GM23338 (cell line): ENCODE measurements around the gene ASGR1. TPM values are rescaled to one million over a fixed set of nuclear protein-coding genes. Genes with fewer than 3 reads are reported as not detected.
A peak's percentile ranks its signal among the peaks of the same experiment; 100 is the strongest.

ENCODE experiments used
- ATAC-seq: fragments of 200-7000 bp; cut with Tn5 transposase; 3 replicates; pipeline ENCODE4 v1.9.1; 2020
- DNase-seq: peaks from one replicate; pipeline ENCODE4 v3.0.0-alpha.2; 2015; ENCODE audit warnings: low spot score
- H2AFZ ChIP-seq: fragments of 200-600 bp; sonication (generic); 2 replicates; pipeline ENCODE4 v1.8.0; 2016; ENCODE audit warnings: antibody characterized with exemption, mild to moderate bottlenecking, moderate library complexity
- H3F3A ChIP-seq: fragments of 200-600 bp; sonication (generic); replicated peaks from 2 replicates; pipeline ENCODE4 v1.8.0; 2017; ENCODE audit warnings: antibody characterized with exemption, mixed run types, low read depth
- H3K27ac ChIP-seq: fragments of 200-600 bp; sonication (generic); 2 replicates; pipeline ENCODE4 v1.6.1; 2016; ENCODE audit warnings: low read depth
- H3K27me3 ChIP-seq: fragments of 200-600 bp; sonication (generic); 2 replicates; pipeline ENCODE4 v1.8.0; 2016; ENCODE audit warnings: mild to moderate bottlenecking, mixed run types, moderate library complexity; ENCODE audit not compliant: insufficient read depth
- H3K36me3 ChIP-seq: fragments of 200-600 bp; sonication (generic); 2 replicates; pipeline ENCODE4 v1.8.0; 2016; ENCODE audit warnings: mild to moderate bottlenecking; ENCODE audit not compliant: insufficient read depth
- H3K4me1 ChIP-seq: fragments of 200-600 bp; sonication (generic); 2 replicates; pipeline ENCODE4 v1.8.0; 2016; ENCODE audit warnings: mild to moderate bottlenecking, moderate library complexity; ENCODE audit not compliant: insufficient read depth
- H3K4me2 ChIP-seq: fragments of 200-600 bp; sonication (generic); 2 replicates; pipeline ENCODE4 v1.7.1; 2017; ENCODE audit warnings: mixed run types
- H3K4me3 ChIP-seq: fragments of 200-600 bp; sonication (generic); 2 replicates; pipeline ENCODE4 v1.6.1; 2016; ENCODE audit warnings: mixed run types
- H3K79me2 ChIP-seq: fragments of 200-600 bp; sonication (generic); replicated peaks from 2 replicates; pipeline ENCODE4 v1.8.0; 2017; ENCODE audit warnings: mild to moderate bottlenecking; ENCODE audit not compliant: insufficient read depth
- H3K9me2 ChIP-seq: fragments of 200-600 bp; sonication (generic); 2 replicates; pipeline ENCODE4 v1.8.0; 2017; ENCODE audit not compliant: insufficient read depth
- H4K20me1 ChIP-seq: fragments of 200-600 bp; sonication (generic); replicated peaks from 2 replicates; pipeline ENCODE4 v1.8.0; 2017; ENCODE audit warnings: mild to moderate bottlenecking; ENCODE audit not compliant: insufficient read depth
- H3K27ac Mint-ChIP-seq: 2 replicates; pipeline ENCODE4 v1.8.0; 2020; ENCODE audit warnings: inconsistent platforms, mild to moderate bottlenecking, moderate library complexity, mixed read lengths
- H3K27me3 Mint-ChIP-seq: 3 replicates; pipeline ENCODE4 v1.8.0; 2022; ENCODE audit warnings: low read depth, mild to moderate bottlenecking, moderate library complexity, mixed read lengths, inconsistent platforms; ENCODE audit not compliant: insufficient read depth, poor library complexity
- H3K36me3 Mint-ChIP-seq: 3 replicates; pipeline ENCODE4 v1.8.0; 2021; ENCODE audit warnings: low read depth, mild to moderate bottlenecking, inconsistent platforms, moderate library complexity, mixed read lengths
- H3K4me1 Mint-ChIP-seq: 3 replicates; pipeline ENCODE4 v1.8.0; 2020; ENCODE audit warnings: mild to moderate bottlenecking, inconsistent platforms, mixed read lengths
- H3K4me3 Mint-ChIP-seq: 3 replicates; pipeline ENCODE4 v1.8.0; 2021; ENCODE audit warnings: moderate library complexity, mild to moderate bottlenecking, inconsistent platforms, mixed read lengths
- H3K9me3 Mint-ChIP-seq: 3 replicates; pipeline ENCODE4 v1.8.0; 2020; ENCODE audit warnings: moderate library complexity, mild to moderate bottlenecking, inconsistent platforms, mixed read lengths
- CREB1 ChIP-seq: fragments of 250-450 bp; sonication (Bioruptor Pico); IDR thresholded peaks from 2 replicates; pipeline ENCODE4 v1.5.0; 2020; ENCODE audit warnings: low read depth, mild to moderate bottlenecking, moderate library complexity
- EZH2 ChIP-seq: fragments of 200-600 bp; sonication (generic); IDR thresholded peaks from one replicate; pipeline ENCODE4 v1.8.0; 2017; ENCODE audit warnings: antibody characterized with exemption, mild to moderate bottlenecking, low read depth; ENCODE audit not compliant: unreplicated experiment
- EZH2phosphoT487 ChIP-seq: fragments of 200-600 bp; sonication (generic); IDR thresholded peaks from one replicate; pipeline ENCODE4 v1.8.1; 2018; ENCODE audit warnings: antibody characterized with exemption; ENCODE audit not compliant: unreplicated experiment
- POLR2AphosphoS5 ChIP-seq: IDR thresholded peaks from 2 replicates; pipeline ENCODE4 v1.6.1; 2016; ENCODE audit warnings: antibody characterized with exemption, low read depth
- ZNF114 ChIP-seq: fragments of 250-450 bp; sonication (Bioruptor Pico); IDR thresholded peaks from 2 replicates; pipeline ENCODE4 v1.5.0; 2020; ENCODE audit warnings: mild to moderate bottlenecking, moderate library complexity
- polyA plus RNA-seq: library from polyadenylated mRNA; unstranded; fragments of >200 nt; fragmentation: Nextera tagmentation; extraction: Ambion mirVana; gene quantifications from 2 replicates; pipeline ENCODE4 v1.2.1, GENCODE V29; 2016
- total RNA-seq: library from RNA; depleted of rRNA; stranded (reverse); fragments of >200 nt; shearing (Covaris generic); gene quantifications from 2 replicates; pipeline ENCODE4 v1.2.3, GENCODE V29; 2014
- TF ChIP-seq, protein P1 (sequence below): fragments of 250-450 bp; sonication (Bioruptor Pico); IDR thresholded peaks from 2 replicates; pipeline ENCODE4 v1.5.0; 2020; ENCODE audit warnings: mild to moderate bottlenecking, moderate library complexity
- TF ChIP-seq, protein P2 (sequence below), 2 experiments: fragments of 200-600 bp in 1 of 2; sonication (generic) in 1 of 2; conservative IDR thresholded peaks; 2 replicates each; pipeline versions ENCODE4 v1.5.1 to v1.6.1; 2016 to 2017; ENCODE audit warnings: antibody characterized with exemption in 2 of 2, low read depth in 2 of 2, mild to moderate bottlenecking in 2 of 2, moderate library complexity in 1 of 2

The ASGR1 gene
- total and polyA plus RNA-seq, 2 experiments from 2014 or later: 8.3 to 9.0 TPM

- TF ChIP-seq, protein P1, sequence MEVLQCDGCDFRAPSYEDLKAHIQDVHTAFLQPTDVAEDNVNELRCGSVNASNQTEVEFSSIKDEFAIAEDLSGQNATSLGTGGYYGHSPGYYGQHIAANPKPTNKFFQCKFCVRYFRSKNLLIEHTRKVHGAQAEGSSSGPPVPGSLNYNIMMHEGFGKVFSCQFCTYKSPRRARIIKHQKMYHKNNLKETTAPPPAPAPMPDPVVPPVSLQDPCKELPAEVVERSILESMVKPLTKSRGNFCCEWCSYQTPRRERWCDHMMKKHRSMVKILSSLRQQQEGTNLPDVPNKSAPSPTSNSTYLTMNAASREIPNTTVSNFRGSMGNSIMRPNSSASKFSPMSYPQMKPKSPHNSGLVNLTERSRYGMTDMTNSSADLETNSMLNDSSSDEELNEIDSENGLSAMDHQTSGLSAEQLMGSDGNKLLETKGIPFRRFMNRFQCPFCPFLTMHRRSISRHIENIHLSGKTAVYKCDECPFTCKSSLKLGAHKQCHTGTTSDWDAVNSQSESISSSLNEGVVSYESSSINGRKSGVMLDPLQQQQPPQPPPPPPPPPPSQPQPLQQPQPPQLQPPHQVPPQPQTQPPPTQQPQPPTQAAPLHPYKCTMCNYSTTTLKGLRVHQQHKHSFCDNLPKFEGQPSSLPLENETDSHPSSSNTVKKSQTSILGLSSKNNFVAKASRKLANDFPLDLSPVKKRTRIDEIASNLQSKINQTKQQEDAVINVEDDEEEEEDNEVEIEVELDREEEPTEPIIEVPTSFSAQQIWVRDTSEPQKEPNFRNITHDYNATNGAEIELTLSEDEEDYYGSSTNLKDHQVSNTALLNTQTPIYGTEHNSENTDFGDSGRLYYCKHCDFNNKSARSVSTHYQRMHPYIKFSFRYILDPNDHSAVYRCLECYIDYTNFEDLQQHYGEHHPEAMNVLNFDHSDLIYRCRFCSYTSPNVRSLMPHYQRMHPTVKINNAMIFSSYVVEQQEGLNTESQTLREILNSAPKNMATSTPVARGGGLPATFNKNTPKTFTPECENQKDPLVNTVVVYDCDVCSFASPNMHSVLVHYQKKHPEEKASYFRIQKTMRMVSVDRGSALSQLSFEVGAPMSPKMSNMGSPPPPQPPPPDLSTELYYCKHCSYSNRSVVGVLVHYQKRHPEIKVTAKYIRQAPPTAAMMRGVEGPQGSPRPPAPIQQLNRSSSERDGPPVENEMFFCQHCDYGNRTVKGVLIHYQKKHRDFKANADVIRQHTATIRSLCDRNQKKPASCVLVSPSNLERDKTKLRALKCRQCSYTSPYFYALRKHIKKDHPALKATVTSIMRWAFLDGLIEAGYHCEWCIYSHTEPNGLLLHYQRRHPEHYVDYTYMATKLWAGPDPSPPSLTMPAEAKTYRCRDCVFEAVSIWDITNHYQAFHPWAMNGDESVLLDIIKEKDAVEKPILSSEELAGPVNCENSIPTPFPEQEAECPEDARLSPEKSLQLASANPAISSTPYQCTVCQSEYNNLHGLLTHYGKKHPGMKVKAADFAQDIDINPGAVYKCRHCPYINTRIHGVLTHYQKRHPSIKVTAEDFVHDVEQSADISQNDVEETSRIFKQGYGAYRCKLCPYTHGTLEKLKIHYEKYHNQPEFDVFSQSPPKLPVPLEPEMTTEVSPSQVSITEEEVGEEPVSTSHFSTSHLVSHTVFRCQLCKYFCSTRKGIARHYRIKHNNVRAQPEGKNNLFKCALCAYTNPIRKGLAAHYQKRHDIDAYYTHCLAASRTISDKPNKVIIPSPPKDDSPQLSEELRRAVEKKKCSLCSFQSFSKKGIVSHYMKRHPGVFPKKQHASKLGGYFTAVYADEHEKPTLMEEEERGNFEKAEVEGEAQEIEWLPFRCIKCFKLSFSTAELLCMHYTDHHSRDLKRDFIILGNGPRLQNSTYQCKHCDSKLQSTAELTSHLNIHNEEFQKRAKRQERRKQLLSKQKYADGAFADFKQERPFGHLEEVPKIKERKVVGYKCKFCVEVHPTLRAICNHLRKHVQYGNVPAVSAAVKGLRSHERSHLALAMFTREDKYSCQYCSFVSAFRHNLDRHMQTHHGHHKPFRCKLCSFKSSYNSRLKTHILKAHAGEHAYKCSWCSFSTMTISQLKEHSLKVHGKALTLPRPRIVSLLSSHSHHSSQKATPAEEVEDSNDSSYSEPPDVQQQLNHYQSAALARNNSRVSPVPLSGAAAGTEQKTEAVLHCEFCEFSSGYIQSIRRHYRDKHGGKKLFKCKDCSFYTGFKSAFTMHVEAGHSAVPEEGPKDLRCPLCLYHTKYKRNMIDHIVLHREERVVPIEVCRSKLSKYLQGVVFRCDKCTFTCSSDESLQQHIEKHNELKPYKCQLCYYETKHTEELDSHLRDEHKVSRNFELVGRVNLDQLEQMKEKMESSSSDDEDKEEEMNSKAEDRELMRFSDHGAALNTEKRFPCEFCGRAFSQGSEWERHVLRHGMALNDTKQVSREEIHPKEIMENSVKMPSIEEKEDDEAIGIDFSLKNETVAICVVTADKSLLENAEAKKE (CRISPR knock-in tag): no peak
- no peak for TF ChIP-seq EZH2
Measured at GRCh38 chr17:7146115-7146514, 33.1 kb downstream of the ASGR1 start (continued).

- Histone ChIP-seq H3K4me3 (no peak overlapping the region), H3F3A (peaks cover 4% of the 10 kb centered on the region), H3K79me2 (no peaks in the 10 kb centered on the region), H2AFZ (no peak overlapping the region), H3K9me2 (no peaks in the 10 kb centered on the region), H3K4me2 (no peak overlapping the region), H4K20me1 (no peaks in the 10 kb centered on the region), H3K4me1 (peaks cover 43% of the 10 kb centered on the region), H3K36me3 (no peaks in the 10 kb centered on the region), H3K27ac (no peak overlapping the region), H3K27me3 (no peaks in the 10 kb centered on the region)
- ATAC-seq: no peak; the same call in 2 of the 3 replicates
- peaks cover 44% of the 10 kb centered on the region for H3K4me1 Mint-ChIP-seq
- H3K36me3 Mint-ChIP-seq: no peaks in the 10 kb centered on the region
- peak; percentile 66 for DNase-seq
- H3K9me3 Mint-ChIP-seq: no peaks in the 10 kb centered on the region
- no peak overlapping the region for H3K27ac Mint-ChIP-seq
- H3K4me3 Mint-ChIP-seq: no peak overlapping the region
- peaks cover 11% of the 10 kb centered on the region for H3K27me3 Mint-ChIP-seq
- TF ChIP-seq, protein P2, sequence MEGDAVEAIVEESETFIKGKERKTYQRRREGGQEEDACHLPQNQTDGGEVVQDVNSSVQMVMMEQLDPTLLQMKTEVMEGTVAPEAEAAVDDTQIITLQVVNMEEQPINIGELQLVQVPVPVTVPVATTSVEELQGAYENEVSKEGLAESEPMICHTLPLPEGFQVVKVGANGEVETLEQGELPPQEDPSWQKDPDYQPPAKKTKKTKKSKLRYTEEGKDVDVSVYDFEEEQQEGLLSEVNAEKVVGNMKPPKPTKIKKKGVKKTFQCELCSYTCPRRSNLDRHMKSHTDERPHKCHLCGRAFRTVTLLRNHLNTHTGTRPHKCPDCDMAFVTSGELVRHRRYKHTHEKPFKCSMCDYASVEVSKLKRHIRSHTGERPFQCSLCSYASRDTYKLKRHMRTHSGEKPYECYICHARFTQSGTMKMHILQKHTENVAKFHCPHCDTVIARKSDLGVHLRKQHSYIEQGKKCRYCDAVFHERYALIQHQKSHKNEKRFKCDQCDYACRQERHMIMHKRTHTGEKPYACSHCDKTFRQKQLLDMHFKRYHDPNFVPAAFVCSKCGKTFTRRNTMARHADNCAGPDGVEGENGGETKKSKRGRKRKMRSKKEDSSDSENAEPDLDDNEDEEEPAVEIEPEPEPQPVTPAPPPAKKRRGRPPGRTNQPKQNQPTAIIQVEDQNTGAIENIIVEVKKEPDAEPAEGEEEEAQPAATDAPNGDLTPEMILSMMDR (conservative IDR thresholded peaks at IDR 0.05; ENCODE audit: low read depth in 2 of 2): no peak
- TF ChIP-seq, protein P1 (CRISPR knock-in tag): no peak
- TF ChIP-seq POLR2AphosphoS5 (no peak), EZH2phosphoT487 (no peak), CREB1 (no peak), ZNF114 (CRISPR knock-in tag) (no peak)
Measured at GRCh38 chr17:7144213-7144612, 35.0 kb downstream of the ASGR1 start.
